SK-N-SH treated with all-trans-retinoic acid at 6 μM for 48 hours (cell line): ENCODE data around the gene BPGM.

Experiments
- ATAC-seq: fragments of 200-7000 bp; cut with Tn5 transposase; 3 replicates; pipeline ENCODE4 v1.9.1; 2020; ENCODE audit warnings: mild to moderate bottlenecking, moderate library complexity
- ARNTL ChIP-seq: fragments of 450-650 bp; formaldehyde crosslinking; IDR thresholded peaks from 2 replicates; pipeline ENCODE4 v1.5.0; 2020; ENCODE audit warnings: low read depth, mild to moderate bottlenecking, moderate library complexity, borderline replicate concordance
- BACH2 ChIP-seq: fragments of 250-450 bp; sonication (Bioruptor Pico); IDR thresholded peaks from 2 replicates; pipeline ENCODE4 v1.9.0; 2021; ENCODE audit warnings: mild to moderate bottlenecking, borderline replicate concordance
- CSDC2 ChIP-seq: fragments of 250-450 bp; sonication (Bioruptor Pico); IDR thresholded peaks from 2 replicates; pipeline ENCODE4 v1.5.0; 2020; ENCODE audit warnings: mild to moderate bottlenecking, moderate library complexity
- ESRRG ChIP-seq: fragments of 250-450 bp; sonication (Bioruptor Pico); IDR thresholded peaks from 2 replicates; pipeline ENCODE4 v1.6.1; 2021; ENCODE audit warnings: mild to moderate bottlenecking
- GLIS3 ChIP-seq: fragments of 250-450 bp; sonication (Bioruptor Pico); IDR thresholded peaks from 2 replicates; pipeline ENCODE4 v1.5.0; 2020; ENCODE audit warnings: mild to moderate bottlenecking, moderate library complexity
- ISL1 ChIP-seq: fragments of 250-450 bp; sonication (Bioruptor Pico); IDR thresholded peaks from 2 replicates; pipeline ENCODE4 v2.1.2; 2022; ENCODE audit warnings: mild to moderate bottlenecking, moderate library complexity
- OSR1 ChIP-seq: fragments of 250-450 bp; sonication (Bioruptor Pico); IDR thresholded peaks from 2 replicates; pipeline ENCODE4 v1.8.0; 2022; ENCODE audit warnings: moderate library complexity, mild to moderate bottlenecking, inconsistent platforms
- PATZ1 ChIP-seq: fragments of 250-450 bp; sonication (Bioruptor Pico); IDR thresholded peaks from 2 replicates; pipeline ENCODE4 v1.8.0; 2020; ENCODE audit warnings: mild to moderate bottlenecking, moderate library complexity, borderline replicate concordance
- PPARA ChIP-seq: fragments of 250-450 bp; sonication (Bioruptor Pico); IDR thresholded peaks from 2 replicates; pipeline ENCODE4 v1.5.0; 2020; ENCODE audit warnings: mild to moderate bottlenecking, borderline replicate concordance
- RARB ChIP-seq: fragments of 250-450 bp; sonication (Bioruptor Pico); IDR thresholded peaks from 2 replicates; pipeline ENCODE4 v1.8.0; 2021; ENCODE audit warnings: mild to moderate bottlenecking, moderate library complexity
- SNAI2 ChIP-seq: fragments of 250-450 bp; sonication (Bioruptor Pico); IDR thresholded peaks from 2 replicates; pipeline ENCODE4 v1.5.0; 2020; ENCODE audit warnings: mild to moderate bottlenecking, moderate library complexity
- TCF4 ChIP-seq: fragments of 250-450 bp; sonication (Bioruptor Pico); IDR thresholded peaks from 2 replicates; pipeline ENCODE4 v1.8.0; 2021; ENCODE audit warnings: mild to moderate bottlenecking, moderate library complexity, borderline replicate concordance
- TOX ChIP-seq: fragments of 250-450 bp; sonication (Bioruptor Pico); IDR thresholded peaks from 2 replicates; pipeline ENCODE4 v1.8.0; 2021; ENCODE audit warnings: mild to moderate bottlenecking, moderate library complexity, borderline replicate concordance
- ZC3H10 ChIP-seq: fragments of 250-450 bp; sonication (Bioruptor Pico); IDR thresholded peaks from 2 replicates; pipeline ENCODE4 v1.5.1; 2021; ENCODE audit warnings: mild to moderate bottlenecking, moderate library complexity
- ZFP3 ChIP-seq: fragments of 250-450 bp; sonication (Bioruptor Pico); IDR thresholded peaks from 2 replicates; pipeline ENCODE4 v1.5.0; 2020; ENCODE audit warnings: mild to moderate bottlenecking, moderate library complexity
- ZFP30 ChIP-seq: fragments of 450-650 bp; formaldehyde crosslinking; IDR thresholded peaks from 2 replicates; pipeline ENCODE4 v1.5.0; 2022; ENCODE audit warnings: mild to moderate bottlenecking, moderate library complexity
- ZNF565 ChIP-seq: fragments of 450-650 bp; formaldehyde crosslinking; conservative IDR thresholded peaks from 2 replicates; pipeline ENCODE4 v1.5.0; 2020; ENCODE audit warnings: low read depth, mild to moderate bottlenecking, moderate library complexity
- ZNF70 ChIP-seq: fragments of 450-650 bp; formaldehyde crosslinking; IDR thresholded peaks from 2 replicates; pipeline ENCODE4 v1.5.0; 2020; ENCODE audit warnings: mild to moderate bottlenecking, moderate library complexity
- TF ChIP-seq, protein P1 (sequence below): fragments of 250-450 bp; sonication (Bioruptor Pico); IDR thresholded peaks from 2 replicates; pipeline ENCODE4 v1.8.0; 2021; ENCODE audit warnings: low read depth, mild to moderate bottlenecking, moderate library complexity, borderline replicate concordance
- TF ChIP-seq, protein P2 (sequence below): fragments of 250-450 bp; sonication (Bioruptor Pico); IDR thresholded peaks from 2 replicates; pipeline ENCODE4 v1.5.1; 2021; ENCODE audit warnings: mild to moderate bottlenecking, moderate library complexity

Gene BPGM

GRCh38 chr7:134619627-134620331 is 26.9 kb upstream of the BPGM start (continued):
- TF ChIP-seq, protein P1, sequence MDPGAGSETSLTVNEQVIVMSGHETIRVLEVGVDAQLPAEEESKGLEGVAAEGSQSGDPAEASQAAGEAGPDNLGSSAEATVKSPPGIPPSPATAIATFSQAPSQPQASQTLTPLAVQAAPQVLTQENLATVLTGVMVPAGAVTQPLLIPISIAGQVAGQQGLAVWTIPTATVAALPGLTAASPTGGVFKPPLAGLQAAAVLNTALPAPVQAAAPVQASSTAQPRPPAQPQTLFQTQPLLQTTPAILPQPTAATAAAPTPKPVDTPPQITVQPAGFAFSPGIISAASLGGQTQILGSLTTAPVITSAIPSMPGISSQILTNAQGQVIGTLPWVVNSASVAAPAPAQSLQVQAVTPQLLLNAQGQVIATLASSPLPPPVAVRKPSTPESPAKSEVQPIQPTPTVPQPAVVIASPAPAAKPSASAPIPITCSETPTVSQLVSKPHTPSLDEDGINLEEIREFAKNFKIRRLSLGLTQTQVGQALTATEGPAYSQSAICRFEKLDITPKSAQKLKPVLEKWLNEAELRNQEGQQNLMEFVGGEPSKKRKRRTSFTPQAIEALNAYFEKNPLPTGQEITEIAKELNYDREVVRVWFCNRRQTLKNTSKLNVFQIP (CRISPR knock-in tag): no peak
- TF ChIP-seq ZFP30 (CRISPR knock-in tag) (no peak), BACH2 (CRISPR knock-in tag) (no peak)
- TF ChIP-seq, all 23 proteins: peak for 0

- ATAC-seq: no peak
- TF ChIP-seq PPARA (CRISPR knock-in tag) (no peak), TOX (CRISPR knock-in tag) (no peak)
- TF ChIP-seq, all 23 proteins: peak for 0
Measured at GRCh38 chr7:134622303-134622995, 24.2 kb upstream of the BPGM start.

- TF ChIP-seq ZNF565 (CRISPR knock-in tag) (no peak), ZFP3 (no peak), ARNTL (no peak), CSDC2 (no peak), OSR1 (CRISPR knock-in tag) (no peak)
- ATAC-seq: no peak
Measured at GRCh38 chr7:134623193-134623592, 23.5 kb upstream of the BPGM start.

DNA sequence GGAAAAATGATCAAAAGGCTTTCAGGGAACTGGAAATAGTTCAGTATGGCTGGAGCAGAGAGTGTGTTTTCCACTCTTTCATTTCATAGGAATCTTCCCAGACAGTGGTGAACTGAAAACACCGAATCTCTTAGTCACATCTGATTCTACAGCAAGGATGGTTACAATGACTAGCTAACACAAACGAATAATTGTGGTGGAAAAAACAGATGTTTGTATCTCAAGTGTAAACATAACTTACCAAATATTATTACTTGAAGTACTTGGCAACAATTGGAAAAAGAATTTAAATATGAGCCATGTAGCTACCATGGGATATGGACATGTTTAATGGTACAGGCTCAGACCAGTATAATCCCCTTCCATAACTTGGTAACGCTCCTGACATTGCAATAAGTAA is 21.1 kb upstream of the BPGM start:
- TF ChIP-seq ZNF70 (CRISPR knock-in tag): no peak
- no peak for TF ChIP-seq BACH2 (CRISPR knock-in tag)
- TF ChIP-seq TOX (CRISPR knock-in tag): no peak
- TF ChIP-seq, protein P2, sequence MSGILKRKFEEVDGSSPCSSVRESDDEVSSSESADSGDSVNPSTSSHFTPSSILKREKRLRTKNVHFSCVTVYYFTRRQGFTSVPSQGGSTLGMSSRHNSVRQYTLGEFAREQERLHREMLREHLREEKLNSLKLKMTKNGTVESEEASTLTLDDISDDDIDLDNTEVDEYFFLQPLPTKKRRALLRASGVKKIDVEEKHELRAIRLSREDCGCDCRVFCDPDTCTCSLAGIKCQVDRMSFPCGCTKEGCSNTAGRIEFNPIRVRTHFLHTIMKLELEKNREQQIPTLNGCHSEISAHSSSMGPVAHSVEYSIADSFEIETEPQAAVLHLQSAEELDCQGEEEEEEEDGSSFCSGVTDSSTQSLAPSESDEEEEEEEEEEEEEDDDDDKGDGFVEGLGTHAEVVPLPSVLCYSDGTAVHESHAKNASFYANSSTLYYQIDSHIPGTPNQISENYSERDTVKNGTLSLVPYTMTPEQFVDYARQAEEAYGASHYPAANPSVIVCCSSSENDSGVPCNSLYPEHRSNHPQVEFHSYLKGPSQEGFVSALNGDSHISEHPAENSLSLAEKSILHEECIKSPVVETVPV (CRISPR knock-in tag): no peak
- no peak for TF ChIP-seq ZNF565 (CRISPR knock-in tag)
- TF ChIP-seq, protein P1 (CRISPR knock-in tag): no peak
- no peak for TF ChIP-seq CSDC2
- no peak for TF ChIP-seq ZC3H10 (CRISPR knock-in tag)
- no peak for TF ChIP-seq ARNTL
- no peak for TF ChIP-seq ZFP3
- TF ChIP-seq, all 23 proteins: peak for 0
- no peak for ATAC-seq

GRCh38 chr7:134627109-134627774 is 19.4 kb upstream of the BPGM start:
- TF ChIP-seq CSDC2 (no peak), OSR1 (CRISPR knock-in tag) (no peak), ZNF565 (CRISPR knock-in tag) (no peak), ZNF70 (CRISPR knock-in tag) (no peak), PPARA (CRISPR knock-in tag) (no peak), ZC3H10 (CRISPR knock-in tag) (no peak), GLIS3 (CRISPR knock-in tag) (no peak), ZFP30 (CRISPR knock-in tag) (no peak), ESRRG (CRISPR knock-in tag) (no peak), RARB (CRISPR knock-in tag) (no peak), ARNTL (no peak), PATZ1 (CRISPR knock-in tag) (no peak), ZFP3 (no peak), TCF4 (no peak), BACH2 (CRISPR knock-in tag) (no peak), ISL1 (CRISPR knock-in tag) (no peak), SNAI2 (CRISPR knock-in tag) (no peak)
- TF ChIP-seq, protein P2 (CRISPR knock-in tag): no peak
- TF ChIP-seq, protein P1 (CRISPR knock-in tag): no peak
- no peak for ATAC-seq
